PFSK-1 (cell line): ENCODE measurements around the gene MSL1.

ENCODE experiments used
- FOXP2 ChIP-seq: optimal IDR thresholded peaks from 2 replicates; pipeline ENCODE3; 2011; ENCODE audit warnings: borderline replicate concordance, control low read depth, inconsistent platforms; ENCODE audit not compliant: insufficient read depth; ENCODE audit errors: extremely low read length, extremely low read depth
- POLR2AphosphoS5 ChIP-seq: IDR thresholded peaks from 2 replicates; pipeline ENCODE4 v1.6.1; 2012; ENCODE audit warnings: low read depth, mild to moderate bottlenecking, control low read depth, low read length, moderate library complexity
- SIN3A ChIP-seq: IDR thresholded peaks from 2 replicates; pipeline ENCODE4 v1.6.1; 2012; ENCODE audit warnings: mild to moderate bottlenecking, low read length, moderate library complexity, borderline replicate concordance; ENCODE audit not compliant: insufficient read depth
- TAF1 ChIP-seq: IDR thresholded peaks from 2 replicates; pipeline ENCODE4 v1.6.1; 2012; ENCODE audit warnings: low read length, control low read depth, borderline replicate concordance; ENCODE audit not compliant: insufficient read depth
- TF ChIP-seq, protein P1 (sequence below), 2 experiments: IDR thresholded peaks; 2 replicates each; pipeline versions ENCODE4 v1.6.1 to v1.8.0; 2011 to 2012; ENCODE audit warnings: low read depth in 2 of 2, low read length in 2 of 2, control low read depth in 1 of 2, inconsistent platforms in 1 of 2, mild to moderate bottlenecking in 1 of 2, moderate library complexity in 1 of 2; ENCODE audit not compliant: insufficient read depth in 1 of 2

DNA sequence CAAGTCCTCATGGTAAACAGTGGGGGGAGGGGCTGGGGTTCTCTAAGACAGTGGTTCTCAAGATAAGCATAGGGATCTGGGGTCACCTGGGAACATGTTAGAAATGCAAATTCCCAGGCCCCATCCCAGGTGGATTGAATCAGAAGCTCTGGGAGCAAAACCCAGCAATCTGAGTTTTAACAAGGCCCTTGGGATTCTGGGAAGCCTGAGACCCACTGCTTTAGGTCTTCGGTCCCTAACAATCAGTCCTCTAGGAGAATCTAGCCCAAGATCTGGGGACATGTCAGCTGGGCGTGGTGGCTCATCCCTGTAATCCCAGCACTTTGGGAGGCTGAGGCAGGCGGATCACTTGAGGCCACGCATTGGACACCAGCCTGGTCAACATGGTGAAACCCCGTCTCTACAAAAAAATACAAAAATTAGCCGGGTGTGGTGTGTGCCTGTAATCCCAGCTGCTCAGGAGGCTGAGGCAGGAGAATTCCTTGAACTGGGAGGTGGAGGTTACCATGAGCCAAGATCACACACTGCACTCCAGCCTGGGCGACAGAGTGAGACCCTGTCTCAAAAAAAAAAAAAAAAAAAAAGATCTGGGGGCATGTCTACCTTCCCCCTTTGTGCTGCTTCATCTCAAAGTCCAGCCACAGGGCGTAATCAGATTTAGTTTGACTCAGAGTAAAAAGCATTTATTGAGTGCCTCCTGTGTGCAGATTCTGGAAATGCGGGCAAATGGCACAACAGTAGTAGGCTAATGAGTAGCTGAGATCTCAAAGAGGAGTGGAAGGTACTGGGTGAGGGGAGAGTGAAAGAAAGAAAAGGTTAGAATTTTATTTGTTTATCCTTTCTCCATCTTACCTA, 12.6 kb upstream of the MSL1 start:
- TF ChIP-seq TAF1: no peak
- TF ChIP-seq, protein P1, sequence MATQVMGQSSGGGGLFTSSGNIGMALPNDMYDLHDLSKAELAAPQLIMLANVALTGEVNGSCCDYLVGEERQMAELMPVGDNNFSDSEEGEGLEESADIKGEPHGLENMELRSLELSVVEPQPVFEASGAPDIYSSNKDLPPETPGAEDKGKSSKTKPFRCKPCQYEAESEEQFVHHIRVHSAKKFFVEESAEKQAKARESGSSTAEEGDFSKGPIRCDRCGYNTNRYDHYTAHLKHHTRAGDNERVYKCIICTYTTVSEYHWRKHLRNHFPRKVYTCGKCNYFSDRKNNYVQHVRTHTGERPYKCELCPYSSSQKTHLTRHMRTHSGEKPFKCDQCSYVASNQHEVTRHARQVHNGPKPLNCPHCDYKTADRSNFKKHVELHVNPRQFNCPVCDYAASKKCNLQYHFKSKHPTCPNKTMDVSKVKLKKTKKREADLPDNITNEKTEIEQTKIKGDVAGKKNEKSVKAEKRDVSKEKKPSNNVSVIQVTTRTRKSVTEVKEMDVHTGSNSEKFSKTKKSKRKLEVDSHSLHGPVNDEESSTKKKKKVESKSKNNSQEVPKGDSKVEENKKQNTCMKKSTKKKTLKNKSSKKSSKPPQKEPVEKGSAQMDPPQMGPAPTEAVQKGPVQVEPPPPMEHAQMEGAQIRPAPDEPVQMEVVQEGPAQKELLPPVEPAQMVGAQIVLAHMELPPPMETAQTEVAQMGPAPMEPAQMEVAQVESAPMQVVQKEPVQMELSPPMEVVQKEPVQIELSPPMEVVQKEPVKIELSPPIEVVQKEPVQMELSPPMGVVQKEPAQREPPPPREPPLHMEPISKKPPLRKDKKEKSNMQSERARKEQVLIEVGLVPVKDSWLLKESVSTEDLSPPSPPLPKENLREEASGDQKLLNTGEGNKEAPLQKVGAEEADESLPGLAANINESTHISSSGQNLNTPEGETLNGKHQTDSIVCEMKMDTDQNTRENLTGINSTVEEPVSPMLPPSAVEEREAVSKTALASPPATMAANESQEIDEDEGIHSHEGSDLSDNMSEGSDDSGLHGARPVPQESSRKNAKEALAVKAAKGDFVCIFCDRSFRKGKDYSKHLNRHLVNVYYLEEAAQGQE (IDR thresholded peaks at IDR 0.05; ENCODE audit: insufficient read depth in 1 of 2, low read depth in 2 of 2, low read length in 2 of 2): no peak
- TF ChIP-seq POLR2AphosphoS5: no peak
- no peak for TF ChIP-seq SIN3A
- no peak for TF ChIP-seq FOXP2
